Gastroesophageal sphincter (tissue), 4 donors: ENCODE data around the gene UST. TPM values are rescaled to one million over a fixed set of nuclear protein-coding genes. Genes with fewer than 3 reads are reported as not detected.
A peak's percentile ranks its signal among the peaks of the same experiment; 100 is the strongest.

Experiments
- ATAC-seq: fragments of 150-250 bp; one replicate; pipeline ENCODE4 v1.9.1; 2016; ENCODE audit warnings: mild to moderate bottlenecking, moderate library complexity
- H3K27ac ChIP-seq, 4 donors: fragments of 200-600 bp; sonication (generic) in 3 of 4; 1 replicate in 3 of 4; 2 replicates in 1 of 4; pipeline ENCODE4 v1.5.1; 2016 to 2019
- H3K27me3 ChIP-seq: fragments of 200-600 bp; sonication (generic); one replicate; pipeline ENCODE4 v1.5.1; 2019
- H3K36me3 ChIP-seq, 2 donors: fragments of 200-600 bp; sonication (generic); one replicate each; pipeline ENCODE4 v1.5.1; 2019; ENCODE audit warnings: control low read depth in 1 of 2
- H3K4me1 ChIP-seq, 3 donors: fragments of 200-600 bp; sonication (generic); 1 replicate in 2 of 3; 2 replicates in 1 of 3; pipeline ENCODE4 v1.5.1; 2016 to 2019; ENCODE audit warnings: control low read depth in 2 of 3
- H3K4me3 ChIP-seq, 2 donors: fragments of 200-600 bp; sonication (generic); one replicate each; pipeline ENCODE4 v1.5.1; 2019; ENCODE audit warnings: mild to moderate bottlenecking in 1 of 2, moderate library complexity in 1 of 2
- H3K9me3 ChIP-seq, 3 donors: fragments of 200-600 bp; sonication (generic); one replicate each; pipeline ENCODE4 v1.5.1; 2017 to 2019; ENCODE audit warnings: control low read depth in 2 of 3
- EP300 ChIP-seq: sonication (generic); formaldehyde crosslinking; IDR thresholded peaks from one replicate; pipeline ENCODE4 v1.6.1; 2017; ENCODE audit warnings: antibody characterized with exemption, mild to moderate bottlenecking
- POLR2A ChIP-seq, 2 donors: fragments of 450-650 bp; IDR thresholded peaks; one replicate each; pipeline ENCODE4 v1.6.1; 2017; ENCODE audit warnings: antibody characterized with exemption in 2 of 2, mild to moderate bottlenecking in 2 of 2, moderate library complexity in 1 of 2
- POLR2AphosphoS5 ChIP-seq: sonication (generic); formaldehyde crosslinking; IDR thresholded peaks from one replicate; pipeline ENCODE4 v1.6.1; 2017; ENCODE audit warnings: antibody characterized with exemption
- WGBS, 2 donors: methylation state at CpG; one replicate each; pipeline ENCODE4 v1.1.5; 2018; ENCODE audit warnings: low coverage in 1 of 2; 5-methylcytosine and 5-hydroxymethylcytosine counted together
- total RNA-seq, 4 donors: library from RNA; depleted of rRNA; stranded (reverse); fragments of >200 nt; gene quantifications; one replicate each; pipeline ENCODE4 v1.1.0, GENCODE V29; 2016
- TF ChIP-seq, protein P1 (sequence below), 4 experiments: fragments of 200-600 bp in 2 of 4; fragments of 450-650 bp in 2 of 4; sonication (generic) in 1 of 4; IDR thresholded peaks; one replicate each; pipeline ENCODE4 v1.5.1; 2017 to 2019; ENCODE audit warnings: antibody characterized with exemption in 4 of 4, mild to moderate bottlenecking in 2 of 4, moderate library complexity in 2 of 4

Gene UST
- total RNA-seq, 4 donors from 2014 or later, result 17.4 to 48.1 (median 32.4) TPM

- 85 to 86% methylated on average over 5 of the region's 5 CpGs for WGBS, 2 donors
- no peak overlapping the region for H3K27ac ChIP-seq
- no peaks in the 10 kb centered on the region for H3K36me3 ChIP-seq
- H3K4me1 ChIP-seq, result no peaks in the 10 kb centered on the region
- H3K9me3 ChIP-seq, result no peaks in the 10 kb centered on the region
- TF ChIP-seq POLR2AphosphoS5, result no peak
- TF ChIP-seq, protein P1, sequence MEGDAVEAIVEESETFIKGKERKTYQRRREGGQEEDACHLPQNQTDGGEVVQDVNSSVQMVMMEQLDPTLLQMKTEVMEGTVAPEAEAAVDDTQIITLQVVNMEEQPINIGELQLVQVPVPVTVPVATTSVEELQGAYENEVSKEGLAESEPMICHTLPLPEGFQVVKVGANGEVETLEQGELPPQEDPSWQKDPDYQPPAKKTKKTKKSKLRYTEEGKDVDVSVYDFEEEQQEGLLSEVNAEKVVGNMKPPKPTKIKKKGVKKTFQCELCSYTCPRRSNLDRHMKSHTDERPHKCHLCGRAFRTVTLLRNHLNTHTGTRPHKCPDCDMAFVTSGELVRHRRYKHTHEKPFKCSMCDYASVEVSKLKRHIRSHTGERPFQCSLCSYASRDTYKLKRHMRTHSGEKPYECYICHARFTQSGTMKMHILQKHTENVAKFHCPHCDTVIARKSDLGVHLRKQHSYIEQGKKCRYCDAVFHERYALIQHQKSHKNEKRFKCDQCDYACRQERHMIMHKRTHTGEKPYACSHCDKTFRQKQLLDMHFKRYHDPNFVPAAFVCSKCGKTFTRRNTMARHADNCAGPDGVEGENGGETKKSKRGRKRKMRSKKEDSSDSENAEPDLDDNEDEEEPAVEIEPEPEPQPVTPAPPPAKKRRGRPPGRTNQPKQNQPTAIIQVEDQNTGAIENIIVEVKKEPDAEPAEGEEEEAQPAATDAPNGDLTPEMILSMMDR (IDR thresholded peaks at IDR 0.05), result no peak
- no peak for TF ChIP-seq EP300
- TF ChIP-seq POLR2A (IDR thresholded peaks at IDR 0.05), result no peak
- H3K4me3 ChIP-seq, result no peak overlapping the region
- H3K27me3 ChIP-seq, result no peaks in the 10 kb centered on the region
- no peak for ATAC-seq
Observed at GRCh38 chr6:148957752-148958151, 210.9 kb downstream of the UST start.

DNA sequence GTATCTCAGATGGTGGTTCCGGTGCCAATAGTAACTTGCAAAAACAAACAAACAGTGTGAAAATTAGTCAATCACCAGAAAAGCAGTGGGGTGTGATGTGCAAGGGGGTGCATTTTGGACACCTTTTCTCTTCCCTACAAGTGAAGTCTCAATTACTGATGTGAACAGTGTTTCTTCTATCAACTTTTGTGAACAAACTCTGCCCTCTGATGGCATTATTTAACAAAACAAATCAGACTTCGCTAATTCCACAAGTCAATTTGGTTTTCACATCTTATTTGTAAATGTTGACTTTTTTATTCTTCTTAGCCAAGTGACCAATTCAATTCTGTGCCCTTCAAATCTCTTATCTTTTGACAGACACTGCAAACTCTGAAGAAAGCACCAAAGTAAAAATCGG, 212.2 kb downstream of the UST start:
- Histone ChIP-seq H3K27me3 (no peaks in the 10 kb centered on the region), H3K9me3 (no peaks in the 10 kb centered on the region), H3K27ac (no peak overlapping the region), H3K4me3 (no peak overlapping the region), H3K36me3 (no peaks in the 10 kb centered on the region), H3K4me1 (no peaks in the 10 kb centered on the region)
- WGBS, 2 donors, result 75 to 80% methylated on average over 3 of the region's 3 CpGs
- TF ChIP-seq POLR2A (IDR thresholded peaks at IDR 0.05) (no peak), POLR2AphosphoS5 (no peak), EP300 (no peak)
- TF ChIP-seq, protein P1 (IDR thresholded peaks at IDR 0.05), result no peak
- no peak for ATAC-seq

DNA sequence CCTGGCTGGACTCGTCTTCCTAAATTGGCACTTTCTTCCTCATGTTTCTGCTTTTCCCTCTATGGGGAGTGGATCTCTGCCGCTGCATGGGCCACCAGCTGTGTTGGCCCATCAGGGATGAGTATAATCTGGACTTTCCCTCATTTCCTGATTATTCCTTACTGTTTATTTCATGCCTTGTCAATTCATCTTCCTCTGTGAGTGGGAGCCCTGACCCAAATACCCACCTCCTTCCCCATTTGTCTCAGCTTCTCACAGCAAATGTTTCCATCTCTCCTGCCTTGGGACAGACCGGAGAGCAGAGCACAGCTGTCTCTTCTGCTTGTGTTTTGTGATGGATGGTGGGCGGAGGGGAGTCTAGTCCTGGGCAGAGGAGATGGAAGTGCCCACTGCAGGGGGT, 212.7 kb downstream of the UST start:
- 67 to 86% methylated on average over 2 of the region's 4 CpGs for WGBS, 2 donors
- TF ChIP-seq EP300 (no peak), POLR2AphosphoS5 (no peak), POLR2A (IDR thresholded peaks at IDR 0.05) (no peak)
- TF ChIP-seq, protein P1 (IDR thresholded peaks at IDR 0.05), result no peak
- Histone ChIP-seq H3K9me3 (no peaks in the 10 kb centered on the region), H3K4me3 (no peak overlapping the region), H3K4me1 (no peaks in the 10 kb centered on the region), H3K27ac (no peak overlapping the region), H3K36me3 (no peaks in the 10 kb centered on the region), H3K27me3 (no peaks in the 10 kb centered on the region)
- no peak for ATAC-seq

DNA sequence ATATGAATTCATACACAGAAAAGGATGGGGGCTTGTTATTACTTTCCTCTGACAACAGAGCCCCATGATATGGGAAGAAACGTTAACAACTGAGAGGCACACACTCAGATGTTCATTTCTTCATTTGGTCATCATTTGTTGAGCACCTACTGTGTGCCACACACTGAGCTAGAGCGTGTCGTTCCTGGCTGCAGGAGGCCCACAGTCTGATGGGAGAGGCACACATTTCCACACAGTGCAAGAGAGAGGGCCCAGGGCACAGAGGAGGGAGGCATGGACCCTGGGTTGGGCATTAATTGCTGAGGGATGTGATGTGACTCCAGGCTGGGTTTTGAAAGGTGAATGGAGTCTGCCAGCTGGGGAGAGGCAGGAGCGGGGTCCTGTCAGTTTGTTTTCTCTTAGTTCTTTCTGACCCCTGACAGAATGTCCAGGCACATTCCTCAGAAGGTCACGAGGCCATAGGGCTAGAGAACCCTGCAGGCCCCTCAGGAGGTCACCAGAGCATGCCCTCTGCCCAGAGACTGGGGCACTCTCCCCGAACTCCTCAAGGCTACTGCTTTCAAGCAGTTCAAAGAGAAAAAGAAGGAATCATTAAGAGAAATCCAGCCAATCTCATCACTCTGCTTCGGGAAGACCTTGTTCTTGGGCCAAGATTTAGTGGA, 216.2 kb downstream of the UST start:
- Histone ChIP-seq H3K4me3 (no peak overlapping the region), H3K27me3 (no peaks in the 10 kb centered on the region), H3K27ac (no peak overlapping the region), H3K36me3 (no peaks in the 10 kb centered on the region), H3K9me3 (no peaks in the 10 kb centered on the region), H3K4me1 (peaks cover 0 to 13% (median 4%) of the 10 kb centered on the region in 3 donors)
- peak; percentile 47 for ATAC-seq
- TF ChIP-seq POLR2AphosphoS5, result no peak
- TF ChIP-seq POLR2A (IDR thresholded peaks at IDR 0.05), result no peak
- TF ChIP-seq, protein P1 (IDR thresholded peaks at IDR 0.05), result no peak
- TF ChIP-seq EP300, result no peak
- 63 to 86% methylated on average over 2 to 7 of the region's 7 CpGs for WGBS, 2 donors

DNA sequence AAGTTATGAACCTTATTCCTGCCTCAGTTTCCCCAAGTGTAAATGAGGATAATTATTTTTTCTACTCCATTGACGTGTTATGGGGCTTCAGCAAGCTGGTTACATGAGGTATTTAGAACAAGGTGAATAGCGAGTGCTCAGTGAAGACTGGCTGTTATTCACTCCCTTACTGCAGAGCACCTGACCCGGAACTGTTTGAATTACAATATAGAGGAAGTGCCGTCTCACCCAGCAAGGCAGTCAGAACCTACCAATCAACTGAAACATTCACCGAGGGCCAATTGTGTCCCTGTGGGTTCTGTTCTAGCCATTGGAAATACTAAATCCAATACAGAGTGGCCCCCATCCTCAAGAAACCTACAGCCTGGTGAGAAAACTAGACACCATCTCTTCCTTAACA, 216.9 kb downstream of the UST start:
- ATAC-seq, result no peak
- no peaks in the 10 kb centered on the region for H3K36me3 ChIP-seq
- no peaks in the 10 kb centered on the region for H3K9me3 ChIP-seq
- TF ChIP-seq POLR2A (IDR thresholded peaks at IDR 0.05) (no peak), POLR2AphosphoS5 (no peak), EP300 (no peak)
- TF ChIP-seq, protein P1 (IDR thresholded peaks at IDR 0.05), result no peak
- H3K4me3 ChIP-seq, result no peak overlapping the region
- WGBS, 2 donors, result 96 to 100% methylated on average over 1 to 3 of the region's 5 CpGs
- peaks cover 0 to 20% (median 6%) of the 10 kb centered on the region in 3 donors for H3K4me1 ChIP-seq
- no peak overlapping the region for H3K27ac ChIP-seq
- no peaks in the 10 kb centered on the region for H3K27me3 ChIP-seq
